DOHH2 (cell line): Measurements from ENCODE around the gene TSPY2.
"Not testable (repeated sequence)": the region's sequence is repeated elsewhere in the genome, so short reads cannot be mapped to it uniquely, and the experiment has no call there.

ENCODE experiments used
- CTCF ChIP-seq: fragments of 200-600 bp; sonication (generic); IDR thresholded peaks from one replicate; pipeline ENCODE4 v1.5.1; 2014; ENCODE audit warnings: antibody characterized with exemption, mild to moderate bottlenecking, low read depth, low read length; ENCODE audit not compliant: poor library complexity, severe bottlenecking
- EZH2phosphoT487 ChIP-seq: fragments of 200-600 bp; sonication (generic); IDR thresholded peaks from 2 replicates; pipeline ENCODE4 v1.6.1; 2017; ENCODE audit warnings: borderline replicate concordance, mild to moderate bottlenecking, antibody characterized with exemption, low read length, moderate library complexity, mixed read lengths

GRCh38 chrY:6209565-6209964 is 36.5 kb upstream of the TSPY2 start:
- not testable (repeated sequence) for TF ChIP-seq CTCF, EZH2phosphoT487
